HG02981 (cell line): Measurements from ENCODE around the gene ZMYND10.
"Not testable (repeated sequence)": the region's sequence is repeated elsewhere in the genome, so short reads cannot be mapped to it uniquely, and the experiment has no call there.

ENCODE experiments used
- ATAC-seq: cut with Tn5 transposase; IDR thresholded peaks from one replicate; pipeline ENCODE4 v1.9.1; 2021; ENCODE audit warnings: mild to moderate bottlenecking, moderate library complexity; ENCODE audit not compliant: unreplicated experiment

Gene ZMYND10

GRCh38 chr3:50312041-50312440, 33.5 kb downstream of the ZMYND10 start:
- ATAC-seq = not testable (repeated sequence)

GRCh38 chr3:50304601-50305000, 40.9 kb downstream of the ZMYND10 start:
- ATAC-seq = no peak

- ATAC-seq = no peak
These were observed 42.3 kb downstream of the ZMYND10 start, which contains the start of gene HYAL1 for GRCh38 chr3:50303013-50303815. TSS of gene HYAL1 (minus strand) at chr3:50303574. CDS start at chr3:50302956, 618 bp downstream.

GRCh38 chr3:50302095-50303012, 43.2 kb downstream of the ZMYND10 start:
- ATAC-seq = no peak

- no peak for ATAC-seq
These were observed 44.8 kb downstream of the ZMYND10 start for GRCh38 chr3:50300681-50301254.

GRCh38 chr3:50299929-50300680, 45.4 kb downstream of the ZMYND10 start:
- no peak for ATAC-seq

- ATAC-seq = no peak
These were observed 45.9 kb downstream of the ZMYND10 start for GRCh38 chr3:50299638-50299928.

- peak; percentile 86 for ATAC-seq
These were observed 46.5 kb downstream of the ZMYND10 start, which contains the start of the genes HYAL3 and NAA80 for GRCh38 chr3:50298836-50299637. TSS of gene HYAL3 (minus strand) at chr3:50299405. CDS start at chr3:50295602, 3,803 bp downstream. TSS of gene NAA80 (minus strand) at chr3:50299405. CDS start at chr3:50297463, 1,942 bp downstream.

GRCh38 chr3:50297896-50298725, 47.4 kb downstream of the ZMYND10 start:
- ATAC-seq = no peak

GRCh38 chr3:50297384-50297775, 48.2 kb downstream of the ZMYND10 start:
- ATAC-seq = no peak

- no peak for ATAC-seq
These were observed 48.7 kb downstream of the ZMYND10 start for GRCh38 chr3:50296721-50297383.

GRCh38 chr3:50295553-50296431, 49.7 kb downstream of the ZMYND10 start:
- no peak for ATAC-seq

- no peak for ATAC-seq
These were observed 50.8 kb downstream of the ZMYND10 start for GRCh38 chr3:50294492-50295403.

GRCh38 chr3:50294089-50294488, 51.4 kb downstream of the ZMYND10 start:
- no peak for ATAC-seq

- ATAC-seq = no peak
These were observed 52.3 kb downstream of the ZMYND10 start for GRCh38 chr3:50293079-50293801.
